Right lobe of liver (tissue), 4 donors: Measurements from ENCODE around the gene CLPTM1L.

Source experiments
- CTCF ChIP-seq, 4 donors: fragments of 200-600 bp in 3 of 4; fragments of 450-650 bp in 1 of 4; IDR thresholded peaks; one replicate each; pipeline versions ENCODE4 v1.5.1 to v1.8.0; 2016 to 2022; ENCODE audit warnings: antibody characterized with exemption in 4 of 4, mild to moderate bottlenecking in 2 of 4
- POLR2A ChIP-seq: fragments of 450-650 bp; IDR thresholded peaks from one replicate; pipeline ENCODE4 v1.6.1; 2017; ENCODE audit warnings: antibody characterized with exemption, mild to moderate bottlenecking
- donor health status: DM: no; HTN: no; CAD: no.
- donor health status: DM: no; HTN: no; CAD: no.
- donor health status: DM: no; HTN: yes; CAD: no.

GRCh38 chr5:1312206-1312605 is 32.7 kb downstream of the CLPTM1L start:
- TF ChIP-seq POLR2A (no peak), CTCF (IDR thresholded peaks at IDR 0.05) (no peak)
